CD14-positive monocyte (primary cell): ENCODE results near the gene NT5C1B. TPM values are rescaled to one million over a fixed set of nuclear protein-coding genes. Genes with fewer than 3 reads are reported as not detected.

Experiments
- DNase-seq, 3 donors: peaks; one replicate each; pipeline ENCODE4 v3.0.0-alpha.2; 2011 to 2022
- H2AFZ ChIP-seq: 2 replicates; pipeline ENCODE4 v1.6.0; 2012; ENCODE audit warnings: mild to moderate bottlenecking, low read depth, low read length, inconsistent platforms; ENCODE audit not compliant: insufficient read depth, poor library complexity, severe bottlenecking
- H3K27ac ChIP-seq, 2 donors: 1 replicate in 1 of 2; 2 replicates in 1 of 2; pipeline ENCODE4 v1.5.1; 2012 to 2013; ENCODE audit warnings: low read length in 2 of 2, control low read depth in 1 of 2, inconsistent platforms in 1 of 2, low read depth in 1 of 2, mild to moderate bottlenecking in 1 of 2
- H3K27me3 ChIP-seq, 2 donors: one replicate each; pipeline versions ENCODE4 v1.6.0 to v1.6.1; 2011 to 2013; ENCODE audit warnings: low read length in 2 of 2; ENCODE audit not compliant: control insufficient read depth in 2 of 2, insufficient read depth in 2 of 2
- H3K36me3 ChIP-seq, 2 donors: replicated peaks in 1 of 2; 1 replicate in 1 of 2; 2 replicates in 1 of 2; pipeline versions ENCODE4 v1.5.1 to v1.6.1; 2012 to 2013; ENCODE audit warnings: low read length in 2 of 2, control low read depth in 1 of 2, inconsistent platforms in 1 of 2, mild to moderate bottlenecking in 1 of 2; ENCODE audit not compliant: insufficient read depth in 2 of 2, control insufficient read depth in 1 of 2
- H3K4me1 ChIP-seq, 2 donors: 1 replicate in 1 of 2; 2 replicates in 1 of 2; pipeline versions ENCODE4 v1.5.1 to v1.6.1; 2012 to 2013; ENCODE audit warnings: low read length in 2 of 2, control low read depth in 1 of 2, inconsistent platforms in 1 of 2, mild to moderate bottlenecking in 1 of 2, moderate library complexity in 1 of 2; ENCODE audit not compliant: insufficient read depth in 2 of 2, control insufficient read depth in 1 of 2
- H3K4me2 ChIP-seq: replicated peaks from 2 replicates; pipeline ENCODE3; 2012; ENCODE audit warnings: low read length, moderate library complexity, mild to moderate bottlenecking; ENCODE audit not compliant: poor library complexity, severe bottlenecking; ENCODE audit errors: extremely low read depth
- H3K4me3 ChIP-seq, 3 experiments: fragments of 200-600 bp in 1 of 3; sonication (generic) in 1 of 3; replicated peaks in 1 of 3; 1 replicate in 2 of 3; 2 replicates in 1 of 3; pipeline ENCODE4 v1.5.1; 2011 to 2013; ENCODE audit warnings: low read length in 3 of 3, mild to moderate bottlenecking in 3 of 3, control low read depth in 2 of 3, low read depth in 2 of 3, inconsistent platforms in 1 of 3, moderate library complexity in 1 of 3
- H3K79me2 ChIP-seq: 2 replicates; pipeline ENCODE4 v1.6.0; 2012; ENCODE audit warnings: mild to moderate bottlenecking, control low read depth, inconsistent platforms, low read length, moderate library complexity; ENCODE audit not compliant: insufficient read depth
- H3K9ac ChIP-seq: 2 replicates; pipeline ENCODE4 v1.6.0; 2017; ENCODE audit warnings: low read length, mild to moderate bottlenecking; ENCODE audit not compliant: insufficient read depth, poor library complexity, severe bottlenecking
- H3K9me3 ChIP-seq, 2 donors: replicated peaks in 1 of 2; 1 replicate in 1 of 2; 2 replicates in 1 of 2; pipeline versions ENCODE4 v1.5.1 to v1.6.1; 2012 to 2013; ENCODE audit warnings: low read length in 2 of 2, control low read depth in 1 of 2; ENCODE audit not compliant: control insufficient read depth in 1 of 2, insufficient read depth in 1 of 2
- H4K20me1 ChIP-seq: 2 replicates; pipeline ENCODE4 v1.6.0; 2012; ENCODE audit warnings: mild to moderate bottlenecking, low read length, control low read depth, moderate library complexity; ENCODE audit not compliant: insufficient read depth
- H3K27ac Mint-ChIP-seq, 7 donors: one replicate each; pipeline ENCODE4 v1.8.0; 2020; ENCODE audit warnings: mild to moderate bottlenecking in 7 of 7, mixed read lengths in 7 of 7, moderate library complexity in 6 of 7, inconsistent platforms in 2 of 7
- H3K27me3 Mint-ChIP-seq, 3 donors: one replicate each; pipeline ENCODE4 v1.8.0; 2021 to 2022; ENCODE audit warnings: low read depth in 3 of 3, mild to moderate bottlenecking in 3 of 3, mixed read lengths in 3 of 3, moderate library complexity in 3 of 3, inconsistent platforms in 1 of 3
- H3K36me3 Mint-ChIP-seq, 2 donors: one replicate each; pipeline ENCODE4 v1.8.0; 2020; ENCODE audit warnings: mixed read lengths in 2 of 2, inconsistent platforms in 1 of 2, mild to moderate bottlenecking in 1 of 2
- H3K4me1 Mint-ChIP-seq: one replicate; pipeline ENCODE4 v1.8.0; 2020; ENCODE audit warnings: mild to moderate bottlenecking, mixed read lengths
- H3K4me3 Mint-ChIP-seq, 2 donors: one replicate each; pipeline ENCODE4 v1.8.0; 2020; ENCODE audit warnings: mild to moderate bottlenecking in 2 of 2, mixed read lengths in 2 of 2, moderate library complexity in 1 of 2
- H3K9me3 Mint-ChIP-seq, 7 donors: one replicate each; pipeline ENCODE4 v1.8.0; 2020 to 2022; ENCODE audit warnings: mixed read lengths in 7 of 7, mild to moderate bottlenecking in 6 of 7, moderate library complexity in 6 of 7, inconsistent platforms in 2 of 7
- WGBS: methylation state at CpG from one replicate; pipeline ENCODE4 v1.1.5; 2013; ENCODE audit warnings: missing lambda C conversion rate; ENCODE audit not compliant: insufficient coverage; 5-methylcytosine and 5-hydroxymethylcytosine counted together
- intact Hi-C, 2 donors: fragments of 100-400 bp; cut with micrococcal nuclease; formaldehyde crosslinking; loops; one replicate each; pipeline versions ENCODE4 v1.15.0 to v1.15.1; 2023
- polyA plus RNA-seq, 3 donors: library from polyadenylated mRNA; depleted of rRNA in 1 of 3; unstranded in 2 of 3; stranded (reverse) in 1 of 3; fragments of 300-500 nt in 2 of 3; fragments of >200 nt in 1 of 3; fragmentation: Illumina TruSeq in 2 of 3; gene quantifications; 1 replicate in 2 of 3; 2 replicates in 1 of 3; pipeline ENCODE4 v1.2.3, GENCODE V29; 2012 to 2021
- TF ChIP-seq, protein P1 (sequence below): fragments of 200-600 bp; IDR thresholded peaks from one replicate; pipeline ENCODE4 v1.8.0; 2022; ENCODE audit warnings: antibody characterized with exemption, mild to moderate bottlenecking

The NT5C1B gene
- polyA plus RNA-seq, 3 donors, result not detected

DNA sequence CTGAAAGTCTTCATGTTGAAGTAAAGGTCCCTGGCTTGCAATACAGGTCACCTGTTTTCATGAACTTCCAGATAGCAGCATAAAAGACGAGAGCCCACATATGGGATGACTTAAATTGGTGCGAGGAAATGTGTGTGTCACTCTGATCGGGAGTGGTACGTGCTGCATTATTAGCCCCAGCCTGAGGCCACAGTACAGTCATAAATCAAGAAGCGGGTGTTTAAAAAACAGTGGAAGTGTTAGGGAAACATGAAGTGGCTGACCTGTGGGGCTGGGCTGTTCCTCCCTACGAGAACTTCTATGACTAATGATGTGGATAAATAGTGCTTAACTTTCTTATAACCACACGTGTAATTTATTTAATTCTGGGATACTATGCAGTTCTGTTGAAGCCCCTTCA lies 53.3 kb downstream of the NT5C1B start:
- peaks cover 0 to 4% (median 0%) of the 10 kb centered on the region in 7 donors for H3K9me3 Mint-ChIP-seq
- TF ChIP-seq, protein P1, sequence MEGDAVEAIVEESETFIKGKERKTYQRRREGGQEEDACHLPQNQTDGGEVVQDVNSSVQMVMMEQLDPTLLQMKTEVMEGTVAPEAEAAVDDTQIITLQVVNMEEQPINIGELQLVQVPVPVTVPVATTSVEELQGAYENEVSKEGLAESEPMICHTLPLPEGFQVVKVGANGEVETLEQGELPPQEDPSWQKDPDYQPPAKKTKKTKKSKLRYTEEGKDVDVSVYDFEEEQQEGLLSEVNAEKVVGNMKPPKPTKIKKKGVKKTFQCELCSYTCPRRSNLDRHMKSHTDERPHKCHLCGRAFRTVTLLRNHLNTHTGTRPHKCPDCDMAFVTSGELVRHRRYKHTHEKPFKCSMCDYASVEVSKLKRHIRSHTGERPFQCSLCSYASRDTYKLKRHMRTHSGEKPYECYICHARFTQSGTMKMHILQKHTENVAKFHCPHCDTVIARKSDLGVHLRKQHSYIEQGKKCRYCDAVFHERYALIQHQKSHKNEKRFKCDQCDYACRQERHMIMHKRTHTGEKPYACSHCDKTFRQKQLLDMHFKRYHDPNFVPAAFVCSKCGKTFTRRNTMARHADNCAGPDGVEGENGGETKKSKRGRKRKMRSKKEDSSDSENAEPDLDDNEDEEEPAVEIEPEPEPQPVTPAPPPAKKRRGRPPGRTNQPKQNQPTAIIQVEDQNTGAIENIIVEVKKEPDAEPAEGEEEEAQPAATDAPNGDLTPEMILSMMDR, result no peak
- no peaks in the 10 kb centered on the region for H3K9me3 ChIP-seq
- H3K79me2 ChIP-seq, result no peaks in the 10 kb centered on the region
- no peaks in the 10 kb centered on the region for H3K4me1 Mint-ChIP-seq
- H3K4me3 Mint-ChIP-seq, result peak overlapping the region in 1 of 2 donors; percentile 29
- peaks cover 4 to 7% (median 4%) of the 10 kb centered on the region in 3 donors for H3K27me3 Mint-ChIP-seq
- H4K20me1 ChIP-seq, result no peaks in the 10 kb centered on the region
- intact Hi-C loops, result no loop called here
- no peak overlapping the region for H3K27ac Mint-ChIP-seq
- no peak overlapping the region for H3K4me2 ChIP-seq
- H3K4me1 ChIP-seq, result no peaks in the 10 kb centered on the region
- no peak overlapping the region for H3K9ac ChIP-seq
- H3K27ac ChIP-seq, result no peak overlapping the region
- no peak for DNase-seq
- no peak overlapping the region for H3K4me3 ChIP-seq
- whole genome bisulfite sequencing, result 4% methylated on average over 3 of the region's 7 CpGs
- H2AFZ ChIP-seq, result no peak overlapping the region
- H3K36me3 ChIP-seq, result no peaks in the 10 kb centered on the region
- no peaks in the 10 kb centered on the region for H3K36me3 Mint-ChIP-seq
- H3K27me3 ChIP-seq, result peaks cover 0 to 3% of the 10 kb centered on the region in 2 donors

DNA sequence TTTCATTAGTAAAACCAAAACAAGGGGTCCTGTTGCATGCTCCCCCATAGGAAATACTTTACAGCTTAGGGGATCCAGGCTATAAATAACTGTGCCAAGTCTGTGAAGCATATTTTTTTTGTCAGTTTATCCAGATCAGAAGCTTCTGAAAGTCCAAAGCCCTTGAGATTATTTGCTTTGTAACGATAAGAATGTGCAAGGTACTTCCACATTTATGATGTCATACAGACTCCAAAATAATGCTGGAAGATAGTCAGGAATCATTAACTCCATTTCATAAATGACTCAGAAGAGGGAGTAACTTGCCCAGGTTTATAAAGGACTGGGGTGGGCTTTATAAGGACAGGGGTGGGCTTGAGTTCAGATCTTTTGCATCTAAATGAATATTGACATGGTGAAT lies 58.2 kb downstream of the NT5C1B start:
- TF ChIP-seq, protein P1, result no peak
- H3K27me3 ChIP-seq, result no peaks in the 10 kb centered on the region
- H3K9ac ChIP-seq, result no peak overlapping the region
- no peaks in the 10 kb centered on the region for H3K4me1 ChIP-seq
- no peaks in the 10 kb centered on the region for H3K4me1 Mint-ChIP-seq
- H3K27ac Mint-ChIP-seq, result no peak overlapping the region
- H4K20me1 ChIP-seq, result no peaks in the 10 kb centered on the region
- H3K36me3 ChIP-seq, result no peaks in the 10 kb centered on the region
- no peaks in the 10 kb centered on the region for H3K79me2 ChIP-seq
- intact Hi-C loops, result no loop called here
- H3K9me3 ChIP-seq, result no peaks in the 10 kb centered on the region
- WGBS, result no CpG with 5 or more reads among the region's 1 CpG
- H3K4me3 Mint-ChIP-seq, result no peak overlapping the region
- peaks cover 0 to 4% (median 0%) of the 10 kb centered on the region in 7 donors for H3K9me3 Mint-ChIP-seq
- no peak overlapping the region for H3K4me2 ChIP-seq
- no peak for DNase-seq
- H3K27me3 Mint-ChIP-seq, result peaks cover 7 to 9% (median 8%) of the 10 kb centered on the region in 3 donors
- H3K27ac ChIP-seq, result no peak overlapping the region
- H3K36me3 Mint-ChIP-seq, result no peaks in the 10 kb centered on the region
- H2AFZ ChIP-seq, result no peak overlapping the region
- H3K4me3 ChIP-seq, result no peak overlapping the region
